Endothelial cell of umbilical vein (primary cell): Measurements from ENCODE around the gene ECD. TPM values are rescaled to one million over a fixed set of nuclear protein-coding genes. Genes with fewer than 3 reads are reported as not detected.
"Not testable (repeated sequence)": the region's sequence is repeated elsewhere in the genome, so short reads cannot be mapped to it uniquely, and the experiment has no call there.

ENCODE experiments used
- BruUV-seq: library from RNA; stranded (reverse); fragments of 400-500 nt; replicated peaks from 2 replicates; lab custom pipeline; 2021; lab: Mats Ljungman, UMichigan
- CTCF ChIA-PET: fragments of 300-600, 350-600 bp; sonication (Branson Sonifier 250); formaldehyde crosslinking; loops from one replicate; lab custom pipeline; 2021; ENCODE audit warnings: antibody characterized with exemption, inconsistent platforms; lab: Charles Lee
- POLR2A ChIA-PET: fragments of 300-600, 350-600 bp; sonication (Branson Sonifier 250); formaldehyde crosslinking; loops from one replicate; lab custom pipeline; 2021; ENCODE audit warnings: antibody characterized with exemption, inconsistent platforms; lab: Charles Lee
- DNase-seq: peaks from one replicate; pipeline ENCODE4 v3.0.0-alpha.2; 2011; ENCODE audit warnings: low read depth, low spot score
- FAIRE-seq: peaks from 2 replicates; lab custom pipeline; 2011; peaks lifted over from hg19 to GRCh38; lab: Jason Lieb, UNC
- H2AFZ ChIP-seq: 2 replicates; pipeline ENCODE4 v1.6.0; 2012; ENCODE audit warnings: low read depth, low read length, control low read depth, inconsistent platforms
- H3K27ac ChIP-seq: 2 replicates; pipeline ENCODE4 v1.5.1; 2011; ENCODE audit warnings: low read depth, mild to moderate bottlenecking, control low read depth, low read length, moderate library complexity; ENCODE audit not compliant: insufficient read depth
- H3K27me3 ChIP-seq, 2 experiments: 2 replicates each; pipeline versions ENCODE4 v1.6.0 to v1.6.1; 2011; ENCODE audit warnings: low read length in 2 of 2, mixed read lengths in 1 of 2; ENCODE audit not compliant: control insufficient read depth in 2 of 2, insufficient read depth in 2 of 2
- H3K36me3 ChIP-seq, 2 experiments: 2 replicates in 1 of 2; 3 replicates in 1 of 2; pipeline ENCODE4 v1.5.1; 2011; ENCODE audit warnings: low read length in 2 of 2, mild to moderate bottlenecking in 1 of 2, moderate library complexity in 1 of 2; ENCODE audit not compliant: control insufficient read depth in 2 of 2, insufficient read depth in 2 of 2; ENCODE audit errors: extremely low read depth in 1 of 2
- H3K4me1 ChIP-seq: 3 replicates; pipeline ENCODE4 v1.5.1; 2011; ENCODE audit warnings: mild to moderate bottlenecking, low read length; ENCODE audit not compliant: control insufficient read depth, insufficient read depth; ENCODE audit errors: extremely low read depth
- H3K4me2 ChIP-seq: 2 replicates; pipeline ENCODE4 v1.6.1; 2011; ENCODE audit warnings: low read length, control low read depth, mixed read lengths; ENCODE audit not compliant: insufficient read depth
- H3K4me3 ChIP-seq, 3 experiments: fragments of 200-600 bp in 1 of 3; sonication (generic), shearing (Covaris generic) in 1 of 3; replicated peaks in 1 of 3; 2 replicates each; pipeline ENCODE4 v1.5.1; 2011 to 2016; ENCODE audit warnings: control low read depth in 3 of 3, low read length in 3 of 3, mild to moderate bottlenecking in 2 of 3, inconsistent platforms in 1 of 3, low read depth in 1 of 3, moderate library complexity in 1 of 3; ENCODE audit not compliant: insufficient read depth in 1 of 3
- H3K79me2 ChIP-seq: 2 replicates; pipeline ENCODE4 v1.6.0; 2012; ENCODE audit warnings: low read length, inconsistent platforms; ENCODE audit not compliant: control insufficient read depth, insufficient read depth
- H3K9ac ChIP-seq: replicated peaks from 2 replicates; pipeline ENCODE3; 2011; ENCODE audit warnings: low read length, control low read depth; ENCODE audit not compliant: insufficient read depth; ENCODE audit errors: extremely low read depth
- H3K9me1 ChIP-seq: replicated peaks from 3 replicates; pipeline ENCODE4 v1.6.0; 2011; ENCODE audit warnings: mild to moderate bottlenecking, low read length; ENCODE audit not compliant: control insufficient read depth, insufficient read depth; ENCODE audit errors: extremely low read depth
- H3K9me3 ChIP-seq: replicated peaks from 2 replicates; pipeline ENCODE4 v1.5.1; 2012; ENCODE audit warnings: low read length, inconsistent platforms; ENCODE audit not compliant: control insufficient read depth, insufficient read depth
- H4K20me1 ChIP-seq: replicated peaks from 2 replicates; pipeline ENCODE3; 2011; ENCODE audit warnings: mild to moderate bottlenecking, low read length; ENCODE audit not compliant: control insufficient read depth, insufficient read depth; ENCODE audit errors: extremely low read depth
- FOS ChIP-seq: IDR thresholded peaks from 2 replicates; pipeline ENCODE4 v1.6.1; 2011; ENCODE audit warnings: mild to moderate bottlenecking, low read length, moderate library complexity, borderline replicate concordance; ENCODE audit not compliant: insufficient read depth
- GATA2 ChIP-seq: IDR thresholded peaks from 2 replicates; pipeline ENCODE4 v1.7.0; 2011; ENCODE audit warnings: low read depth, mild to moderate bottlenecking, moderate library complexity, mixed read lengths, low read length; ENCODE audit not compliant: insufficient read length, insufficient read depth
- JUN ChIP-seq: IDR thresholded peaks from 2 replicates; pipeline ENCODE4 v1.6.1; 2011; ENCODE audit warnings: borderline replicate concordance, low read depth; ENCODE audit not compliant: insufficient read length, insufficient read depth
- MAX ChIP-seq: IDR thresholded peaks from 2 replicates; pipeline ENCODE4 v1.6.1; 2011; ENCODE audit not compliant: insufficient read depth, insufficient read length
- MYC ChIP-seq: IDR thresholded peaks from one replicate; pipeline ENCODE4 v1.6.1; 2011; ENCODE audit warnings: mild to moderate bottlenecking, low read depth, low read length
- POLR2A ChIP-seq: IDR thresholded peaks from 2 replicates; pipeline ENCODE4 v1.6.1; 2012; ENCODE audit warnings: low read depth, mild to moderate bottlenecking, control low read depth, low read length
- POLR2AphosphoS5 ChIP-seq: IDR thresholded peaks from 2 replicates; pipeline ENCODE4 v1.6.1; 2012; ENCODE audit warnings: low read depth, mild to moderate bottlenecking, control low read depth, low read length, moderate library complexity; ENCODE audit not compliant: insufficient read depth
- dilution Hi-C: fragments of 300-500 bp; cut with MboI; formaldehyde crosslinking; loops from one replicate; pipeline ENCODE4 v1.15.0; 2019; ENCODE audit warnings: low sequenced_read_pairs; ENCODE audit not compliant: extremely low pct_ligation_motif_present
- intact Hi-C: fragments of 100-400 bp; cut with micrococcal nuclease; formaldehyde crosslinking; loops from one replicate; pipeline ENCODE4 v1.10.0; 2022
- polyA plus RNA-seq, 4 experiments: library from polyadenylated mRNA; depleted of rRNA in 3 of 4; stranded (reverse) in 3 of 4; unstranded in 1 of 4; fragments of >200 nt; gene quantifications; 2 replicates each; pipeline versions ENCODE4 v1.2.1 to v1.2.3, GENCODE V29; 2011 to 2012; ENCODE audit warnings: missing spikeins in 1 of 4
- total RNA-seq: library from RNA; stranded (reverse); gene quantifications from 2 replicates; pipeline ENCODE4 v1.2.3, GENCODE V29; 2021

Gene ECD
- total and polyA plus RNA-seq, 2 donors (not counting 3 experiments of a cell fraction or from before 2014, with no cell fraction given) = 27.2 to 32.3 TPM

- Histone ChIP-seq H3K4me3 (no peak overlapping the region), H3K79me2 (peaks cover 12% of the 10 kb centered on the region), H2AFZ (no peak overlapping the region), H3K27ac (no peak overlapping the region), H3K9me1 (no peaks in the 10 kb centered on the region), H3K4me1 (no peaks in the 10 kb centered on the region), H3K9me3 (no peaks in the 10 kb centered on the region), H3K36me3 (peaks cover 10 to 25% of the 10 kb centered on the region in 2 experiments), H3K9ac (no peak overlapping the region), H3K27me3 (no peaks in the 10 kb centered on the region), H4K20me1 (peaks cover 2% of the 10 kb centered on the region), H3K4me2 (no peak overlapping the region)
- no TSS peak for BruUV-seq
- FAIRE-seq = no peak
- ChIA-PET POLR2A (no interaction called here), CTCF (interaction anchor here (1.4 to 4.6 kb wide), 2 partner anchors 20 to 59 kb away, joined by 4 to 17 read pairs; partner anchors contain the start of gene P4HA1)
- TF ChIP-seq POLR2A (no peak), MAX (no peak), FOS (no peak), MYC (no peak), POLR2AphosphoS5 (no peak), GATA2 (no peak)
- dilution Hi-C loops (no loop called here), intact Hi-C loops (loop anchor here (5.0 kb wide), 1 partner anchor 794 kb away; no protein-coding TSS in a partner anchor)
- no peak for DNase-seq
Measured at GRCh38 chr10:73156054-73156453, 11.8 kb downstream of the ECD start.

- Histone ChIP-seq H3K9ac (no peak overlapping the region), H3K9me3 (no peaks in the 10 kb centered on the region), H3K36me3 (peaks cover 12 to 32% of the 10 kb centered on the region in 2 experiments), H3K4me1 (no peaks in the 10 kb centered on the region), H3K4me3 (no peak overlapping the region), H4K20me1 (no peaks in the 10 kb centered on the region), H3K79me2 (peaks cover 8% of the 10 kb centered on the region), H3K9me1 (no peaks in the 10 kb centered on the region), H2AFZ (no peak overlapping the region), H3K27ac (no peak overlapping the region), H3K27me3 (no peaks in the 10 kb centered on the region), H3K4me2 (no peak overlapping the region)
- intact Hi-C loops (no loop called here), dilution Hi-C loops (no loop called here)
- ChIA-PET POLR2A (no interaction called here), CTCF (interaction anchor here (1.3 kb wide), 1 partner anchor 9 kb away, joined by 3 read pairs; no protein-coding TSS in a partner anchor)
- no peak for FAIRE-seq
- BruUV-seq = no TSS peak
- TF ChIP-seq JUN = no peak
- no peak for TF ChIP-seq FOS
- no peak for DNase-seq
Measured at GRCh38 chr10:73152009-73152408, 15.8 kb downstream of the ECD start.

- H3K9me3 ChIP-seq, FAIRE-seq, H2AFZ ChIP-seq, dilution Hi-C loops, BruUV-seq, H3K27me3 ChIP-seq, H3K4me3 ChIP-seq, H3K4me1 ChIP-seq, H3K79me2 ChIP-seq, H3K27ac ChIP-seq, H3K4me2 ChIP-seq, H3K9me1 ChIP-seq, DNase-seq, H4K20me1 ChIP-seq, H3K9ac ChIP-seq, POLR2A ChIA-PET, intact Hi-C loops: not testable (repeated sequence)
- CTCF ChIA-PET = interaction anchor here (1.3 kb wide), 1 partner anchor 10 kb away, joined by 3 read pairs; no protein-coding TSS in a partner anchor
- peaks cover 11 to 30% of the 10 kb centered on the region in 2 experiments for H3K36me3 ChIP-seq
Measured at GRCh38 chr10:73150633-73151413, 17.0 kb downstream of the ECD start.
